A673 (cell line): ENCODE measurements around the gene C1orf174.

Experiments used
- CTCF ChIP-seq: fragments of 300-800, 200-600 bp; sonication (generic); conservative IDR thresholded peaks from 2 replicates; pipeline ENCODE4 v1.5.1; 2017; ENCODE audit warnings: low read depth, mild to moderate bottlenecking, antibody characterized with exemption, low read length, moderate library complexity, mixed read lengths
- EZH2 ChIP-seq: fragments of 200-600 bp; sonication (generic); IDR thresholded peaks from 2 replicates; pipeline ENCODE4 v1.6.1; 2017; ENCODE audit warnings: borderline replicate concordance, low read depth, mild to moderate bottlenecking, mixed read lengths, antibody characterized with exemption, low read length; ENCODE audit not compliant: poor library complexity, severe bottlenecking

DNA sequence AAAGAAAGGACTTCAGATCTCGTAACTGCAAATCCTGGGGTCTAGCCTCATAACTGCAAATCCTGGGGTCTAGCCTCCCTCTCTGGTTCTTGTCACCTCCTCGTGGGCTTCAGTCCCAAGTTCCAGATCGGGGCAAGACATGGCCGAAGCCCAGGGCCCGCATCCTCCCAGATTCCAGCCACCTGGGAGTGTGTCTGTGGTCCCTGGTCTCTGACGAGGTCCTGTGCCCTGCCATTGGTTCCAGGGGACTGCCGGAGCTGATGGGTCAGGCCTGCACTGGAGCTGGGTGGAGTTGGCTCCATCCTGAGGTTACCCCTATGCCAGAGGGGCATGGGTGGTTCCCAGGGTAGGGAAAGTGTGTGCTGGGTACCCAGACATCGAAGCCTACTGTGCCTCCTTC lies 17.7 kb upstream of the C1orf174 start:
- no peak for TF ChIP-seq CTCF
- no peak for TF ChIP-seq EZH2
